ENCODE measurements around the gene PAPPA2.

- no peak for TF ChIP-seq CTCF (IDR thresholded peaks at IDR 0.05 in 2 of 3, conservative IDR thresholded peaks at IDR 0.05 in 1 of 3; ENCODE audit: control insufficient read depth in 2 of 3, extremely low read depth in 1 of 3, insufficient read depth in 1 of 3, low read depth in 3 of 3, low read length in 3 of 3)
- TF ChIP-seq CHD2 (IDR thresholded peaks at IDR 0.05; ENCODE audit: borderline replicate concordance, low read depth, low read length) = no peak
- TF ChIP-seq EZH2 (IDR thresholded peaks at IDR 0.05; ENCODE audit: borderline replicate concordance, control insufficient read depth, low read depth, low read length) = no peak
- TF ChIP-seq JUND (IDR thresholded peaks at IDR 0.05; ENCODE audit: low read depth, low read length) = no peak
- no peak for TF ChIP-seq ZNF274 (IDR thresholded peaks at IDR 0.05; ENCODE audit: insufficient read depth, insufficient read length)
- TF ChIP-seq MTA2 (IDR thresholded peaks at IDR 0.05; ENCODE audit: low read depth) = no peak
- TF ChIP-seq POLR2AphosphoS5 (IDR thresholded peaks at IDR 0.05; ENCODE audit: low read length) = no peak
These were observed 376.2 kb downstream of the PAPPA2 start for GRCh38 chr1:176839216-176839615.
